ENCODE results near the gene KL.

KL gene

DNA sequence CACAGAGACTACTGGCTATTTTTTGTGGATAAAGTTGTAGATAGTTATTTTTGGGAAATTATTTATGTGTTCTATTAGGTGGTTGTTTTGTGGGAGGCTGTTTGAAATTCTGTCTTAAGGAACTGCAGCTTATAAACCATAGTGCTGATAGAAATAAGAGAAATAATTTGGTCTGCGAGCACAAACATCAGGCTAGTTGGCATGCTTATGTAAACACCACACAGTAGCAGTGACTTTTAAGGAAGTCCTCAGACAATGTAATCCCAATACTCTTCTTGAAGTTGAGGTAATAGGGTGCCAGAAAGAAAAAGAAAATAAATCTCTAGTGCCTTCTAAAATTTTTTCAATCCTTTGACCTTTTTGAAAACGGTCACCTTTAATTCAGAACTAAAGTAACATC lies 23.9 kb downstream of the KL start:
- no peak for DNase-seq

DNA sequence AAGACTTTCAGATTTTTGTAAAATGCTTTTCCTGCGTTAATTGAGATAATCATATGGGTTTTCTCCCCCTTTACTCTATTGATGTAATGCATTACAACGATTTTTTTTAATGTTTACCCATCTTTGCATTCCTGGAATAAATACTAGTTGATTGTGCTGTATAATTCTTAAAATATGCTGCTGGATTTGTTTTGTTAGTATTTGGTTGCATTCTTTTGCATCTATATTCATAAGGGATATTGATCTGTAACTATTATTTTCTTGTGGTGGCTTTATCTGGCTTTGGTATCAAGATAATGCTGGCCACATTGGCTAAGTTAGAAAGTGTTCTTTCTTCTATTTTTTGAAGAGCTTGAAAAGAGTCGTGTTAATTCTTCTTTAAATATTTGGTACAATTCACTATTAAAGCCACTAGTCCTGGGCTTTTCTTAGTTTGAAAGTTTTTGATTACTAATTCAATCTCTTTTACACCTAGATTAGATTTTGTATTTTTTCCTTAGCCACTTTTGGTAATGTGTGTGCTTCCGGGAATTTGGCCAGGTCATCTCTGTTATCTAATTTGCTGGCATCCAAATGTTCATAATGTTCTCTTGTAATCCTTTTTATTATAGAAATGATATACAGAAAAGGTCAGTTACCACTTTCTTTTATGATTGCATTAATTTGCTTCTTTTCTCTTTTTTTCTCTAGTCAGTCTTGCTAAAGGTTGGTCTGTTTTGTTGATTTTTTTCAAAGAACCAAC lies 29.8 kb downstream of the KL start:
- no peak for DNase-seq

DNA sequence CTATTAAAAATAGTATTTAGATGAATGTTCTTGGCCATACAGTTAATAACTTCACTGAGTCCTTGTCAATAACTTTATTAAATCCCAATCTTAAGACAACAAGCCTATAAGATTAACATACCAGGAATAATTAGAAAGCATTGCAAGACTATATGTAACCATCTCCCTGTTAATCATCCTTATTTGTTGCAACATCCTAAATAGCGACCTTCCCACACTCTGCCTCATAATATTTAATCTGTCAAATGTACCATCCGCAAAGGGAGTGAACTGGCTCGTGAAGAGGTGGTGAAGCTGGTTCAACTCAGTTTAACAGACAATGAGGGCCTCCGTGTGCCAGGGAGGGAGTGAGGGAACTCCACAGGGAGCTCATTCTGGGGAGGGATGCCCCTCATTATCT lies 33.9 kb downstream of the KL start:
- no peak for DNase-seq

DNA sequence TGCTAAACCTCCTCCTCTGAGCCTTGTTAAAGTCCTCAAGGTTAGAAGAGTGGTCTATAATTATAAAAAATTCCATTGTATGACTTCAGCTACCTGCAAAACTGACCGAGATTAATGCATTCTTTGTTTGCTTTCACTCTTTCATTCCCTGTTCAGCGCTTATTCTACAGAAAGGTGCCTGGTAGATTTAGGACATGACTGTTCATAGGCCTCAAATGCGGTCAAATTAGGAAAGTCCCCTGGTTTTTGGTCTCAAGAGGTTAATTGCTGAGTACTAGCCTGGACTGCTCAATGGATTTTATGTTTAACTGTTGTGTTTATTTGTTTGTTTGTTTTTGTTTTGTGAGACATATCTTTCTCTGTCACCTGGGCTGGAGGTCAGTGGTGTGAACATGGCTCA lies 35.4 kb downstream of the KL start:
- no peak for DNase-seq

DNA sequence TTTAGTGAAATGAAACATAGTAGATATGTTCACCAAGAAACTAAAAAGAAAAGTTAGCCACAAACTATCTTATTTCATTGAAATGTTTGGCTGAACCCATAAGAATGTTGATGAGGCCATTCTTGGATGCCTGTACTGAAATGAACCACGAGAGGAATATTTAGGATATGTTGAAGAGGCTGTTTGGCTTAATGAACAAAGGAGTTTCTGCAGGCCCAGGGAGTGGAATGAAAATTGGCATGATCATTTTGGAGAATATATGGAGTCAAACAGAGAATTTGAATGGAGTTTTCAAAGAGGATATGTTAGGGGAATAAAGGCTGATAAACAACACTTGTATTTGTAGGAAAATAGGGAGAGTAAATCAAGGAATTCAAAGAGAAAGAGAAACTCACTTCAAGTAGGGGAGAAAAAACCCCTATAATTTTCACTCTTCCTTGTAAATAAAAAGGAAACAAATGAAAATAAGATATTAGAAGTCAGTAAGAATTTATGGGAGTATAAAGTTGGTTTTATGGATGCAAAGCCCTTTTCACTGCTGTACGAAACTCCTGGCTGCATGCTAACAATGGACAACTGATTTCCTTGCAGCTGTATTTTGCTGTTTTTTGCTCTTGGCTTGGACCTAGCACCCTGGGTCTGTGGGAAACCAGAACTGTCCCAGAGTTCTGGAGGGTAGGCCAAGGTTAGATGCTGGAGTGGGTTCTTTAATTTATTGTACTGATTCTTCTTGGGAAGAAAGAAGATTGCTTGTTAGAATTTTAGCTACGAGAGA lies 36.5 kb downstream of the KL start:
- DNase-seq: no peak

DNA sequence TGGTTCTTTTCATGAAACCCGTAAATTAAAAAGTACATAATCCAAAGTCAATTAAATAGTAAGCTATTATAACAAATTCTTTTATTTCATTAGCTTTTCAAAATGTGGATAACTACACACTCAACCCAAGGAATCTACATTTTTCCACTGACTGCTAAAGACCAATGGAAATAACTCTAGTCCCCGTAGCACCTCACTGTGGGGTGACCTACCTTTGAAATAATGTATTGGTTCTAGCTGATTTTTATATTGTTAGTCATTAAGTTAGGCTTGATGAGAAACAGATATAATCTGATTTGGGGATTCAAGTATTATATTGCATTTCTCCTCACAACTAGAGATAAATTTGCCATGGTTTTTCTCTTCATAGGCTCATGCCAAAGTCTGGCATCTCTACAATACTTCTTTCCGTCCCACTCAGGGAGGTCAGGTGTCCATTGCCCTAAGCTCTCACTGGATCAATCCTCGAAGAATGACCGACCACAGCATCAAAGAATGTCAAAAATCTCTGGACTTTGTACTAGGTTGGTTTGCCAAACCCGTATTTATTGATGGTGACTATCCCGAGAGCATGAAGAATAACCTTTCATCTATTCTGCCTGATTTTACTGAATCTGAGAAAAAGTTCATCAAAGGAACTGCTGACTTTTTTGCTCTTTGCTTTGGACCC lies 37.3 kb downstream of the KL start:
- DNase-seq: no peak

DNA sequence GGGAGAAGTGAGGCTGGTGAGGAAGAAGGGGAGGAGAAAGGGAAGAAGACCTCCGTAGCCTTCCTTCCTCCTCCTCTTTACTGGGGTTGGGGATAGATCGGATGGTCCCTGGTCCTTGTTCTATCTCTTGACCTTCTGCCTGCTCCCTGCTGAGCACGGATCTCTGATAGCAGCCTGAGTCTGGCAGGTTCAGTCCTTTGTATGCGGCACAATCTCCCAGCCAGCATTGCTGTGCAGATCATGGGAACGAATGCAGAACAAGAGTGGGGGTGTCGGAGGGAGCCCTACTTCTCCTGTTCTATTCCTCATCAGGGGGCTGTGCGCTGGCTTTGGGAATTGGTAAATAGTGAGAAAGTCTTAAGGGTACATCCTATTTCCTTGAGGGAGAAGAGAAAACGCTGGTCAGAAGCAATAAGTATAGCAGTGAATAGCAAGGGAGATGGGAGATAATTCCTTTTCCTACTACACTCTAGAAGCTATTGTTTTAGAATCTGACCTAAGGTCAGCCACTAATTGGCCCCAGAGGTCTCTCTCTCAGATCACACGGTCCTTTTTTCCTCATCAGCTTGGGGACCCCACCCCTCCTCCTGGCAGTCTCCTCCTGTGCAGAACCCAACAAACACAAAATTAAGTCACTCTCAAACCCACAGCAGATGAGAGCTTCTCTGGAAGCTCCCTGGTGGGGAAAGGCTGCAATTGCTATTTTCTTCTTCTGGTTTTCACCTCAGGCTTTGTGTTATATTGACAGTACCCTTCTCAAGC lies 41.0 kb downstream of the KL start:
- DNase-seq: no peak

DNA sequence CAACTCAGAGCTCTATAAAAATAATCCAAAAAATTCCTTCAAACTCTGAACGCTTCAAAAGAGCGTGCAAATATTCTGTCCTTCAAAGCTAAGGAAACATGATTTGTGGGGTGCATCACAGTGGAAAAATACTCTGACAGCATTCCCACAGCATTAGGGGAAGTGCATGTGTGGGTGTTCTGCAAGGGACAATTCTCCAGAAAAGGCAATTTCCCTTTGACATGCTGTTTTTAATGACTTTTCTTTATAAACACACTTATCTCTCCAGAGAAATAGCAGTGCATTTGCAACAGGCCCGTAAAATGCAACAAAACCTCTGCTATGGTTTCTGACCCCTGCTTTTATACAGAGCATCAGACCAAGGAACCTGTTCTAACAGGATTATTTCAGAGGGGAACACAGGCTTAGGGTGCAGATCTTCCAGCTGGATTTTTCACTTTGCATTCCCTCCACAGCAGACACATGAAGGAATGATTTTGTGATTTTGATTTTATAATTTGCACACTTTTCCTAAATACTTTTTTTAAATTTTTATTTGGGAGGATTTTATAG lies 42.6 kb downstream of the KL start:
- DNase-seq: no peak

DNA sequence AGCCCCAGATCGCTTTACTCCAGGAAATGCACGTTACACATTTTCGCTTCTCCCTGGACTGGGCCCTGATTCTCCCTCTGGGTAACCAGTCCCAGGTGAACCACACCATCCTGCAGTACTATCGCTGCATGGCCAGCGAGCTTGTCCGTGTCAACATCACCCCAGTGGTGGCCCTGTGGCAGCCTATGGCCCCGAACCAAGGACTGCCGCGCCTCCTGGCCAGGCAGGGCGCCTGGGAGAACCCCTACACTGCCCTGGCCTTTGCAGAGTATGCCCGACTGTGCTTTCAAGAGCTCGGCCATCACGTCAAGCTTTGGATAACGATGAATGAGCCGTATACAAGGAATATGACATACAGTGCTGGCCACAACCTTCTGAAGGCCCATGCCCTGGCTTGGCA lies 44.6 kb downstream of the KL start:
- no peak for DNase-seq

DNA sequence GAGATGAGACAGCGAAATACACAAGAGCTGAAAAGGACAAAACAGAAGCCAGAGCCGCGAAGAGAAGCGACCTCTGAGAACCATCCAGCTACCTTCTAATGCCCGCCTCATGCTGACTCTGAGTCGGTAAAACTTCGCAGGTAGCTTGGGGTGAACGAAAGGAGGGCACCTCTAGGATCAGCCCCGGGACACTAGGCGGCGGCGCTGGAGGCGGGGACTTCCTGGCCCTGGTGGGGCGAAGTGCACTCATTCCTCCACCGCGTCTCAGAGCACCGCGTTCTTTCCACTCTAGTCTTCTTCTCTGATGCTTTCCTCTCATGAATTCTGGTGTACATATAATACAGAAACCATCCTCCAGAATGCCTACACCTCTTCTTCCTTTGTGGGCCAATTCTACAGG lies 50.1 kb downstream of the KL start:
- no peak for DNase-seq

DNA sequence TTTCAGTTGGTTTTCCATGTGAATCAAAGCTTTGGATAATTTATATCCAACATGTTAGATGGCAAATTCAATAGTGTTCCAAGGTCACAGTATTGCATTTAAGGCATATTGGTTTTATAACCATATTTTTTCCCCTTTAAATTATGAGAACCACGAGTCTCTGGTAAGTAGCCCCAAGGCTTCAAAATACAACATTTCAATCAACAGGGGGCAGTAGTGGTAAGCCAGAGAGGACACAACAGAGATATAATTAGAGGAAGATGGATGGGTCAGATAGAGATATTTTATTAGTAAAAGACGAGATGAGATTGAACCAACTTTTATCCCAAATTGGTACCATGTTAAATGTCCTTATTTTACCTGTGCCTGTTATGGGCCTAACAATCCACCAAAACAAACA lies 53.1 kb downstream of the KL start:
- no peak for DNase-seq

DNA sequence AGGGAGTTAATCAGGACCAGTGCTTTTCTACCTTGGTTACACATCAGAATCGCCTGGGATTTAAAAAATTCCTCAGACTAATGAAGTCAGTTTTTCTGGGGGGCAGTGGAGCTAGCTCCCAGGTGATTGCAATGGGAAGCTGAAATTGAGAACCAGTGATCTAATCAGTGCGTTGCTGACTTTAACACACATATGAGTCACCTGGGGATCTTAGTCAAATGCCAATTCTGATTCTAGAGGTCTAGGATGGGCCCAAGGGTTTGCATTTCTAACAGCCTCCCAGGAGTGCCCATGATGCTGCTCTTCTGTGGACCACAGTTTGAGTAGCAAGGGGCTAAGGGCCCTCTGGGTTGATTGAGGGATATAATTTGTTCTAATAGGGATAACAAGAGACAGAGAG lies 54.5 kb downstream of the KL start:
- DNase-seq: no peak

DNA sequence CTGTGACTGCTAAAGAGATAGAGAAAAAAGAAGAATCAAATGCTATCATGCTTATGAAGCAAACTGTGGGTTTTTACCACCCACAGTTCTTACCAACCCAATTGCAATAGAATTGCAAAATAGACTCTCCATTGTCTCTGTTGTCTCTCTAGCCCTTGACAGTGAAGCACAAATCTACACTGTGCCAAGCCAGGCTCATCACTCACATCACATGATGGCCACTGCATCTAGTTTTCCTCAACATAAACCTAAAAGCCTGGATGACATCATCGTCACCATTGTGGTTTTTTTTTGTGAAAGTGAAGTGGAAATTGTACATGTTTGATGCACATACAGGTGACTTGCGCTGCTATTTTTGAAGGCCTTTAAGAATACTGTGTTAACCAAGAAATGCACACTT lies 56.1 kb downstream of the KL start:
- no peak for DNase-seq

DNA sequence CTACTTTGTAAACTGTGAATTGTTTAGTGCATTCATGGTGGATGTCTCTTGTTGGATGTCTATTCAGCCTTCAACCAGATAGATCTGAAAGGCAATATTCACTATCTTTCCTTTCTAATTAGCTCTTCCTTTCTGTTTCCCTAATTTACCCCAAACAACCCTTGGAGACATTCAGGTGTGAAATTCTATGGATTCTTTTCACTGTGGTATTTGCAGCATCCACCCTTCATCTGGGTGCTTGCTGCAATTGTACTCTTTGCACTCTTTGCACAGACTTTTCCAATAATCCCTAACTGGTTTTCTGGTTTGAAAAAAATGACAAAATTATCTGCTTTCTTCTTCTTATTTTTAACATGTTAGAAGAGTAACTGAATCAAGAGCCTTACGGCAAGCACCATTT lies 56.5 kb downstream of the KL start:
- DNase-seq: no peak

DNA sequence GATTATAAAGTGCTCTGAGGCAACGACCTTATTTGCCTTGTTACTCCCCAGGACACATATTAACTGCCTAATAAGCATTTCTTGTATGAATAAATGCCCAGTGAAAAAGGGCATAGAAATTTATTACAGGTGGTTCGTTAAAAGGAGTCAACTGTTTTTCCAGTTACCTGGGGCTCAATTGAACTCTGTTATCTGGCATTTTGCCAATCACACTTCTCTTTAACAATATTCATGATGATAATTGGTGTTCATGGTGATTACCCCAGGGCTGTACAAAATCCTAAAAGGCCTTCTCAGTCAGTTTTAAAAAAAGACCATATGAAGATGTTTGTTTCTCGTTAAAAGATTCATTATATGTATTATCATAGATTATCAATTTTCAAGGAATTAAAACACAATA lies 57.1 kb downstream of the KL start:
- DNase-seq: no peak

DNA sequence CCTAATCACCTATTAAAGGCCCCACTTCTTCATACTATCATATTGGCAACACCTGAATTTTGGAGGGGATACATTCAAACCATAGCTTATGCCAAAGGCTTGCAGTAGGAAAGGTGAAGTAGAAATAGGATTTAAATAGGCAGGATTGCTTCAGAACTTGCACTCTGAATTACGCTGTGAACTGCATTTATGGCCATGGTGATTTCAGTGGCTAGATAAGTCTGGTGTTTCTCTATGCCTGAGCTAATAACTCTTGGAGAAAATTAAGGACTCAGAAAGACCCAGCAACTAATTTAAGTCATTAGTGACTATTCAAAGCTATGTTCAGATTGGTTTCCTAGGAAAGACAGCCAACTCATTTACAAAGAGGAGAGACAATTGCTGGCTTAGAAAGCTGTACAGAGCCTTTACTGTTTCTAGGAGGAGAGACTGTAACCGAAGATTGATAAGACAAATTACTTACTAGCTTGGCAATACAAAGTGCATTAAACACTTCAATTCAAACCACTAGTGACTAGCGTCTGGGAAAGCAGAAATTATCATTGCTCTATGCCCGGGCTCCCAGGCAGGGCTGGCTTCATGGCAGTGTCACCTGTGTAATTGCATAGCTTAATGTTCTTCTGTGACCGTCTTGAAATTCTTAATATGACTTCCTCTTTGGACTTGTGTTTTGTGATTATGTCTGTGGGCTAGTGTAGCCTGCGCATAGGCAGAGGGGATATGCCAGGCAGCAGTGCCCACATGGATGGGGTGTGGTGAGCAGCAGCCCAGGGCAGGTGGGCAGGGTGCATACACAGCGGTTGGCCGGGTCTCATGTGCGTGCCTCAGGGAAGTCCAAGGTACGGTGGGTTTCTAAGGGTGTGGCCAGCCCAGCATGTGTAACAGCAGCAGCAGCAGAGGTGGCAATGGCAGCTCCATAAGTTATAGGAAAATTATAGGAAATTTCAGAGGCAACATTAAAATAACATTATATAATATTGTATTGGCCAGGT lies 60.1 kb downstream of the KL start:
- no peak for DNase-seq

DNA sequence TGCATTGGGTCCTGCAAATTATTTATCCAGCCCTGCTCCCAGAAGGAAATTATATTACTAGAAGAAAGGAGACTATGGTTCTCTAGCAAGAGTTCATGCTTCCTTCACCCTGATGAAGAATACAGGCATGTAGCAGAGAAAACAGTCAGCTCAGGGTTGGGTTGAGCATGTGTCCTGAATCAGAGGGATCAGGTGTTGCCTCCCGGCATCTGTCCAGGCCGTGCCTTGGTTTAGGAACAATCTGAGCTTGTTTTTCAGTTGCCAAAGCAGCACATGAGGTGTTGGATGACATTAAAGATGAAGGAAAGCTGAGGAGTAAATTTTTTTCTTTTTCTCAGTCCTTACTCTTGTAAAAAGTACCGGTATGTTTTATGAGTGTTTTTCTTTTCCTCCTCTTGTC lies 62.0 kb downstream of the KL start:
- DNase-seq: no peak

DNA sequence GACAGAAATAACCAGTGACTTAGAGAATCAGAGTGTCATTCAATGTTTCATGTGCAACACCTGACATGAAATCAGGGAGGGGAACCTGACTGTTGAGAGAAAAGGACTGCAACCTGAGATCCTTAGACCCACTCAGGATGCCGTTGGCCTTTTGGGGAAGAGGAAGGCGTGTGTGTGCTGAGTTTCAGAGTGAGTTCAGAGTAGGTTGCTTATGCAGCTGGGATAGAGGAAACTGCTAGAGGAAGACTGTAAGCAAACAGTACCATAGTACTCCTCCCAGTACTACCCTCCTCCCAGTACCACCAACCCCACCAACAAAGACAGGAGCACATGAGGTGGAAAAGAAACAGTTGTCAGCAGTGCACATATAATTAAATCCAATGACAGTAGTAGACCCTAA lies 63.7 kb downstream of the KL start:
- DNase-seq: no peak

DNA sequence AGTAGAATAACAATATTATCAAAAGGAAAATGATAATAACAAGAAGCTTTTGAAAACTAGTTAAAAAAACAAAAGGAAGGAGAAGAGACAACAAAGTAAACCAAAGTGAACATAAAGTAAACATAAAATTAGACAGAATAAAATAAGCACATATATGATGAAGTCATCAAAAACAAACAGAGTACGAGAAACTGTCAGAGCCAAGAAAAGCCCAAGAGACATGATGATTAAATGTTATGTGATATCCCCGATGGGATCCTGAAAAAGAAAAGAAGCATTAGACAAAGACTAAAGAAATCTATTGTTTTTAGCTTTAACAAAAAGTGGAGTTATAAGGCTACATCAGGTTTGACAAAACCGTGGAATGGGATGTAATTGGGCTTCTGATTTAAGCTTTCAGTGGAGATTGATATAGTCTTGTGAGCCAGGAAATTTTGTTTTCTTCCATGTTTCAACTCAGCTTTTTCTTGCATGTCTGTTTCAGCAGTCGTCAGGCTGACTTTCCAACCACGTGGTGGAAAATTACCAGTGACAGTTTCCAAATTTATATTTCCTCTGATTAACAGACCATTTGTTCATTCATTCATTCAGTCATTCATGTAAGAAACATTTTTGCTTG lies 64.9 kb downstream of the KL start:
- DNase-seq: no peak

DNA sequence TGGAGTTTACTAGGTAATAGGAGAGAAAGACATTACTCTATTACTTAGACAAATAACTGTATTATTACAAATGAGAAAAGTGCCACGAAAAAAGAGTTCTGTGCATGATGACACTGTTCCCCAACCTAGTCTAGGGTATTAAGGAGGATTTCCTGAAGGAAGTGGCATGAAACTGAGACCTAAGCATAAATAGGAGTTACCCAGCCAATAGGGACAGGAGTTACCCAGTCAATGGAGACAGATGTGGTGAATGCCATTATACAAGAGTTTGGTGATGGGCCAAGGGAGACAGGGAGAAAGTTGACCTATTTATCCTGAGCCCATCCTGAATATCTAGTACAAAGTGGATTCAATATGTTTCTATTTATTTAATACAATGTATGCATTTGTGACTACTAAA lies 65.4 kb downstream of the KL start:
- no peak for DNase-seq

DNA sequence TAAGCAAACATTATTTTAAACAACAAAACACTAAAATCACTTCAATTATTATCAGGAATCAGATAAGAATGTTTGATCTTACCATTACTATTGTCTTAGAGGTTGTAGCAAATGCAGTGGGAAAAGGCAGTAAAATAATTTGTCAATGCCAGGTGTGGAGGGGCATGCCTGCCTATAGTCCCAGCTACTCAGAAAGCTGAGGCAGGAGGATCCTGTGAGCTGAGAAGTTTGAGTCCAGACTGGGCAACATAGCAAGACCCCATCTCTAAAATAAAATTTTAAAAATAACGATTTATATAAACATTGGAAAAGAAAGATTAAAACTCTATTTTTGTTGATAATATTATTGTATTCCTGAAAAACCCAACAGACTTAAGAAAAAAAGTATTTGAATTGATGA lies 66.8 kb downstream of the KL start:
- DNase-seq: no peak

All from activated effector memory CD4-positive, alpha-beta T cell treated with Interleukin-2 at 50 U/mL for 16 hours (primary cell).